Hepatocyte (in vitro differentiated cells): ENCODE measurements around the gene MSI2. TPM values are rescaled to one million over a fixed set of nuclear protein-coding genes. Genes with fewer than 3 reads are reported as not detected.
"Not testable (repeated sequence)": the region's sequence is repeated elsewhere in the genome, so short reads cannot be mapped to it uniquely, and the experiment has no call there.

ENCODE experiments used
- DNase-seq: peaks from one replicate; pipeline ENCODE4 v3.0.0-alpha.2; 2016; ENCODE audit warnings: low spot score
- H2AFZ ChIP-seq: fragments of 200-600 bp; sonication (generic); 2 replicates; pipeline ENCODE4 v1.6.0; 2016; ENCODE audit warnings: antibody characterized with exemption, mild to moderate bottlenecking
- H3K27ac ChIP-seq: fragments of 200-600 bp; sonication (generic); 2 replicates; pipeline ENCODE4 v1.5.1; 2016; ENCODE audit warnings: mild to moderate bottlenecking
- H3K27me3 ChIP-seq: fragments of 200-600 bp; sonication (generic); 2 replicates; pipeline ENCODE4 v1.6.1; 2016
- H3K36me3 ChIP-seq: fragments of 200-600 bp; sonication (generic); replicated peaks from 2 replicates; pipeline ENCODE4 v1.5.1; 2016; ENCODE audit warnings: low read depth; ENCODE audit not compliant: insufficient read depth
- H3K4me1 ChIP-seq: fragments of 200-600 bp; sonication (generic); 2 replicates; pipeline ENCODE4 v1.5.1; 2016; ENCODE audit warnings: mild to moderate bottlenecking, moderate library complexity; ENCODE audit not compliant: insufficient read depth
- H3K4me2 ChIP-seq: fragments of 200-600 bp; sonication (generic); 2 replicates; pipeline ENCODE4 v1.6.0; 2016
- H3K4me3 ChIP-seq: fragments of 200-600 bp; sonication (generic); 2 replicates; pipeline ENCODE4 v1.5.1; 2016; ENCODE audit warnings: mild to moderate bottlenecking
- H3K79me2 ChIP-seq: fragments of 200-600 bp; sonication (generic); 2 replicates; pipeline ENCODE4 v1.6.0; 2017; ENCODE audit warnings: mild to moderate bottlenecking
- H3K9me2 ChIP-seq: fragments of 200-600 bp; sonication (generic); replicated peaks from 2 replicates; pipeline ENCODE4 v1.6.0; 2017; ENCODE audit warnings: mild to moderate bottlenecking; ENCODE audit not compliant: insufficient read depth
- H3K9me3 ChIP-seq: fragments of 200-600 bp; sonication (generic); 2 replicates; pipeline ENCODE4 v1.5.1; 2016; ENCODE audit warnings: low read depth, mild to moderate bottlenecking
- H4K20me1 ChIP-seq: fragments of 200-600 bp; sonication (generic); 2 replicates; pipeline ENCODE4 v1.6.0; 2016; ENCODE audit warnings: mild to moderate bottlenecking; ENCODE audit not compliant: insufficient read depth, poor library complexity, severe bottlenecking
- CTCF ChIP-seq: fragments of 200-600 bp; sonication (generic); IDR thresholded peaks from 2 replicates; pipeline ENCODE4 v1.5.1; 2016; ENCODE audit warnings: antibody characterized with exemption, mild to moderate bottlenecking; ENCODE audit not compliant: poor library complexity
- EZH2 ChIP-seq: fragments of 200-600 bp; sonication (generic); IDR thresholded peaks from 2 replicates; pipeline ENCODE4 v1.6.1; 2016; ENCODE audit warnings: antibody characterized with exemption, mild to moderate bottlenecking, borderline replicate concordance
- EZH2phosphoT487 ChIP-seq: fragments of 200-600 bp; sonication (generic); IDR thresholded peaks from one replicate; pipeline ENCODE4 v1.6.1; 2018; ENCODE audit warnings: antibody characterized with exemption, mild to moderate bottlenecking, low read depth, moderate library complexity; ENCODE audit not compliant: unreplicated experiment, severe bottlenecking
- WGBS: methylation state at CpG from one replicate; pipeline ENCODE4 v1.1.6; 2016; ENCODE audit warnings: low lambda C conversion rate; ENCODE audit errors: missing lambda C conversion rate; 5-methylcytosine and 5-hydroxymethylcytosine counted together
- polyA plus RNA-seq: library from polyadenylated mRNA; unstranded; fragments of >200 nt; fragmentation: Nextera tagmentation; extraction: Ambion mirVana; gene quantifications from 2 replicates; pipeline ENCODE4 v1.2.1, GENCODE V29; 2016
- total RNA-seq: library from RNA; depleted of rRNA; stranded (reverse); fragments of >200 nt; gene quantifications from 2 replicates; pipeline ENCODE4 v1.2.3, GENCODE V29; 2014

The MSI2 gene
- total and polyA plus RNA-seq, 2 experiments from 2014 or later, result 16.1 to 60.6 TPM

GRCh38 chr17:57620576-57620975 lies 364.3 kb downstream of the MSI2 start:
- Histone ChIP-seq H3K27ac (no peak overlapping the region), H3K36me3 (peaks cover 6% of the 10 kb centered on the region), H3K4me1 (peaks cover 9% of the 10 kb centered on the region), H3K4me3 (no peak overlapping the region), H3K9me2 (no peaks in the 10 kb centered on the region), H3K27me3 (no peaks in the 10 kb centered on the region), H3K9me3 (peaks cover 10% of the 10 kb centered on the region), H3K79me2 (no peaks in the 10 kb centered on the region), H4K20me1 (no peaks in the 10 kb centered on the region), H2AFZ (no peak overlapping the region), H3K4me2 (no peak overlapping the region)
- WGBS, result 98% methylated on average over 2 of the region's 2 CpGs
- no peak for DNase-seq
- no peak for TF ChIP-seq CTCF
- no peak for TF ChIP-seq EZH2phosphoT487
- no peak for TF ChIP-seq EZH2

- not testable (repeated sequence) for H3K27me3 ChIP-seq, H3K4me3 ChIP-seq, H3K27ac ChIP-seq, H3K36me3 ChIP-seq, H3K4me1 ChIP-seq, H3K79me2 ChIP-seq, DNase-seq, H3K4me2 ChIP-seq, H3K9me2 ChIP-seq, H2AFZ ChIP-seq, H3K9me3 ChIP-seq, H4K20me1 ChIP-seq
- WGBS, result 96% methylated on average over 6 of the region's 6 CpGs
These were observed 365.5 kb downstream of the MSI2 start for GRCh38 chr17:57621791-57622190.

- H3K4me3 ChIP-seq, result no peak overlapping the region
- 50% methylated on average over 8 of the region's 8 CpGs for WGBS
These were observed 366.0 kb downstream of the MSI2 start for GRCh38 chr17:57622306-57622682.

More at GRCh38 chr17:57622306-57622682, 366.0 kb downstream of the MSI2 start:
- TF ChIP-seq EZH2phosphoT487 (no peak), CTCF (no peak), EZH2 (no peak)
- Histone ChIP-seq H3K4me1 (peaks cover 9% of the 10 kb centered on the region), H4K20me1 (no peaks in the 10 kb centered on the region), H3K9me3 (peaks cover 2% of the 10 kb centered on the region), H3K9me2 (no peaks in the 10 kb centered on the region), H2AFZ (no peak overlapping the region), H3K36me3 (no peaks in the 10 kb centered on the region), H3K79me2 (no peaks in the 10 kb centered on the region), H3K27me3 (no peaks in the 10 kb centered on the region), H3K27ac (peak overlapping the region; percentile 64), H3K4me2 (no peak overlapping the region)
- no peak for DNase-seq
